H1 (cell line): ENCODE data around the gene RAD18.

ENCODE experiments used
- BRCA1 ChIP-seq: IDR thresholded peaks from 2 replicates; pipeline ENCODE4 v1.6.1; 2012; ENCODE audit warnings: low read depth, low read length, improper control_type of control experiment
- TF ChIP-seq, protein P1 (sequence below), 3 experiments: IDR thresholded peaks; 1 replicate in 2 of 3; 2 replicates in 1 of 3; pipeline versions ENCODE4 v1.5.1 to v1.6.1; 2011; ENCODE audit warnings: low read length in 3 of 3, mild to moderate bottlenecking in 3 of 3, inconsistent platforms in 2 of 3, low read depth in 1 of 3, moderate library complexity in 1 of 3; ENCODE audit not compliant: insufficient read depth in 1 of 3; ENCODE audit errors: control extremely low read depth in 1 of 3

DNA sequence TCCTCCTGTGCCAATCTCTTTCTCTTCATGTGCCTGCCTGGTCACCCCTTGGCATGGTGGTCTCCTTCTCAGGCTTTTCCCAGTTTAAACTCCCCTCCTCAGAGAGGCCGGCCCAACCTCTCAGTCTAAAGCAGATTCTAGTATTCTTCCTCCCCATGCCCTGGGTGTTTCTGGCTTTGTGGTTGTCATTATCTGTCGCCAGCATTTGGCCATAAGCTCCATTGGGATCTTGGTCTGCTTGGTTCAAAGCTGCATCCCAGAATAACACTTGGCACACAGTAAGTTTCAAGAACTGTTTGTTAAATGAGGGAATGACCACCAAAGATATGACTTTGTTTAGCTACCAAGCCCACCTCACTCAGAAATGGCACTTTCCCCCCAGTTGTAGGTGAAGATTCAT lies 11.2 kb upstream of the RAD18 start:
- no peak for TF ChIP-seq BRCA1
- TF ChIP-seq, protein P1, sequence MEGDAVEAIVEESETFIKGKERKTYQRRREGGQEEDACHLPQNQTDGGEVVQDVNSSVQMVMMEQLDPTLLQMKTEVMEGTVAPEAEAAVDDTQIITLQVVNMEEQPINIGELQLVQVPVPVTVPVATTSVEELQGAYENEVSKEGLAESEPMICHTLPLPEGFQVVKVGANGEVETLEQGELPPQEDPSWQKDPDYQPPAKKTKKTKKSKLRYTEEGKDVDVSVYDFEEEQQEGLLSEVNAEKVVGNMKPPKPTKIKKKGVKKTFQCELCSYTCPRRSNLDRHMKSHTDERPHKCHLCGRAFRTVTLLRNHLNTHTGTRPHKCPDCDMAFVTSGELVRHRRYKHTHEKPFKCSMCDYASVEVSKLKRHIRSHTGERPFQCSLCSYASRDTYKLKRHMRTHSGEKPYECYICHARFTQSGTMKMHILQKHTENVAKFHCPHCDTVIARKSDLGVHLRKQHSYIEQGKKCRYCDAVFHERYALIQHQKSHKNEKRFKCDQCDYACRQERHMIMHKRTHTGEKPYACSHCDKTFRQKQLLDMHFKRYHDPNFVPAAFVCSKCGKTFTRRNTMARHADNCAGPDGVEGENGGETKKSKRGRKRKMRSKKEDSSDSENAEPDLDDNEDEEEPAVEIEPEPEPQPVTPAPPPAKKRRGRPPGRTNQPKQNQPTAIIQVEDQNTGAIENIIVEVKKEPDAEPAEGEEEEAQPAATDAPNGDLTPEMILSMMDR (IDR thresholded peaks at IDR 0.05; ENCODE audit: control extremely low read depth in 1 of 3, insufficient read depth in 1 of 3, low read depth in 1 of 3, low read length in 3 of 3), result no peak
